ENCODE measurements around the gene MEIOSIN. TPM values are rescaled to one million over a fixed set of nuclear protein-coding genes. Genes with fewer than 3 reads are reported as not detected.

Gene MEIOSIN
- total and polyA plus RNA-seq, 9 of the 15 experiments (the other 6 are each of a cell fraction or from before 2014, with no cell fraction given): 0.06 to 2.0 (median 0.76) TPM

GRCh38 chr19:45765702-45766295 lies 32.6 kb downstream of the MEIOSIN start:
- intact Hi-C loops (cut with micrococcal nuclease) (no loop called here), in situ Hi-C loops (cut with MboI) (no loop called here)
- ChIA-PET POLR2A (no interaction called here), CTCF (ENCODE audit: low intra/inter-chr PET ratio) (no interaction called here)
- no peak for FAIRE-seq
- Histone ChIP-seq H3K79me2 (ENCODE audit: control insufficient read depth, insufficient read depth, low read length) (peaks cover 17% of the 10 kb centered on the region; the same call in 2 of the 3 replicates), H3K27me3 (ENCODE audit: control insufficient read depth in 2 of 2, insufficient read depth in 2 of 2, low read length in 2 of 2) (no peaks in the 10 kb centered on the region), H3K4me3 (no peak overlapping the region), H3K9me3 (replicated peaks; ENCODE audit: control insufficient read depth, insufficient read depth, low read depth, low read length) (no peaks in the 10 kb centered on the region), H3K9me1 (ENCODE audit: control insufficient read depth, insufficient read depth, low read length) (no peaks in the 10 kb centered on the region), H3K36me3 (ENCODE audit: control insufficient read depth, insufficient read depth, low read length) (no peaks in the 10 kb centered on the region; the same call in 2 of the 3 replicates), H3K9ac (ENCODE audit: insufficient read depth in 1 of 2, low read depth in 2 of 2, low read length in 2 of 2) (peak overlapping the region in 1 of 2 experiments; percentile 1; a peak in 1 of 4 replicates), H3K4me2 (ENCODE audit: insufficient read depth, low read length) (no peak overlapping the region), H3K27ac (ENCODE audit: extremely low read depth, low read depth, low read length) (no peak overlapping the region), H3K4me1 (replicated peaks in 1 of 2; ENCODE audit: control insufficient read depth in 2 of 2, insufficient read depth in 2 of 2, low read length in 2 of 2) (peaks cover 6 to 80% of the 10 kb centered on the region in 2 experiments; a peak in 4 of 5 replicates), H4K20me1 (replicated peaks; ENCODE audit: control insufficient read depth, insufficient read depth, low read length) (no peaks in the 10 kb centered on the region), H2AFZ (ENCODE audit: low read depth, low read length) (no peak overlapping the region)
- no peak for ATAC-seq
- BruUV-seq (replicated peaks): no TSS peak
- WGBS (ENCODE audit: insufficient coverage, low coverage, missing lambda C conversion rate): 85% methylated on average over 19 of the region's 23 CpGs
- DNase-seq (ENCODE audit: extremely low read depth in 1 of 4, low spot score in 3 of 4): no peak
- TF ChIP-seq KLF16 (IDR thresholded peaks at IDR 0.05) (no peak), C11orf30 (IDR thresholded peaks at IDR 0.05; ENCODE audit: low read depth) (no peak), SREBF1 (IDR thresholded peaks at IDR 0.05; ENCODE audit: borderline replicate concordance, low read depth, low read length) (no peak), SNRNP70 (optimal IDR thresholded peaks at IDR 0.05; ENCODE audit: low read depth, low read length) (no peak), MEF2A (IDR thresholded peaks at IDR 0.05; ENCODE audit: control insufficient read depth, low read depth, low read length) (no peak), ZC3H11A (IDR thresholded peaks at IDR 0.05; ENCODE audit: low read depth, low read length) (no peak), ZNF699 (CRISPR knock-in tag; IDR thresholded peaks at IDR 0.05; ENCODE audit: insufficient replicate concordance) (no peak), ZBTB33 (CRISPR knock-in tag; IDR thresholded peaks at IDR 0.05) (0 out of 2 replicates have a peak, but pooled peaks have one; percentile 31), LEF1 (IDR thresholded peaks at IDR 0.05) (no peak), MIER1 (IDR thresholded peaks at IDR 0.05; ENCODE audit: low read depth) (no peak), TSC22D4 (tag; IDR thresholded peaks at IDR 0.05) (no peak), TARDBP (IDR thresholded peaks at IDR 0.05) (no peak), ZNF24 (IDR thresholded peaks at IDR 0.05) (no peak)
- TF ChIP-seq, protein P1, sequence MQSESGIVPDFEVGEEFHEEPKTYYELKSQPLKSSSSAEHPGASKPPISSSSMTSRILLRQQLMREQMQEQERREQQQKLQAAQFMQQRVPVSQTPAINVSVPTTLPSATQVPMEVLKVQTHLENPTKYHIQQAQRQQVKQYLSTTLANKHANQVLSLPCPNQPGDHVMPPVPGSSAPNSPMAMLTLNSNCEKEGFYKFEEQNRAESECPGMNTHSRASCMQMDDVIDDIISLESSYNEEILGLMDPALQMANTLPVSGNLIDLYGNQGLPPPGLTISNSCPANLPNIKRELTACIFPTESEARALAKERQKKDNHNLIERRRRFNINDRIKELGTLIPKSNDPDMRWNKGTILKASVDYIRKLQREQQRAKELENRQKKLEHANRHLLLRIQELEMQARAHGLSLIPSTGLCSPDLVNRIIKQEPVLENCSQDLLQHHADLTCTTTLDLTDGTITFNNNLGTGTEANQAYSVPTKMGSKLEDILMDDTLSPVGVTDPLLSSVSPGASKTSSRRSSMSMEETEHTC (IDR thresholded peaks at IDR 0.05): no peak
- TF ChIP-seq, protein P2, sequence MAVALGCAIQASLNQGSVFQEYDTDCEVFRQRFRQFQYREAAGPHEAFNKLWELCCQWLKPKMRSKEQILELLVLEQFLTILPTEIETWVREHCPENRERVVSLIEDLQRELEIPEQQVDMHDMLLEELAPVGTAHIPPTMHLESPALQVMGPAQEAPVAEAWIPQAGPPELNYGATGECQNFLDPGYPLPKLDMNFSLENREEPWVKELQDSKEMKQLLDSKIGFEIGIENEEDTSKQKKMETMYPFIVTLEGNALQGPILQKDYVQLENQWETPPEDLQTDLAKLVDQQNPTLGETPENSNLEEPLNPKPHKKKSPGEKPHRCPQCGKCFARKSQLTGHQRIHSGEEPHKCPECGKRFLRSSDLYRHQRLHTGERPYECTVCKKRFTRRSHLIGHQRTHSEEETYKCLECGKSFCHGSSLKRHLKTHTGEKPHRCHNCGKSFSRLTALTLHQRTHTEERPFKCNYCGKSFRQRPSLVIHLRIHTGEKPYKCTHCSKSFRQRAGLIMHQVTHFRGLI (CRISPR knock-in tag; IDR thresholded peaks at IDR 0.05): no peak
- TF ChIP-seq, protein P3, sequence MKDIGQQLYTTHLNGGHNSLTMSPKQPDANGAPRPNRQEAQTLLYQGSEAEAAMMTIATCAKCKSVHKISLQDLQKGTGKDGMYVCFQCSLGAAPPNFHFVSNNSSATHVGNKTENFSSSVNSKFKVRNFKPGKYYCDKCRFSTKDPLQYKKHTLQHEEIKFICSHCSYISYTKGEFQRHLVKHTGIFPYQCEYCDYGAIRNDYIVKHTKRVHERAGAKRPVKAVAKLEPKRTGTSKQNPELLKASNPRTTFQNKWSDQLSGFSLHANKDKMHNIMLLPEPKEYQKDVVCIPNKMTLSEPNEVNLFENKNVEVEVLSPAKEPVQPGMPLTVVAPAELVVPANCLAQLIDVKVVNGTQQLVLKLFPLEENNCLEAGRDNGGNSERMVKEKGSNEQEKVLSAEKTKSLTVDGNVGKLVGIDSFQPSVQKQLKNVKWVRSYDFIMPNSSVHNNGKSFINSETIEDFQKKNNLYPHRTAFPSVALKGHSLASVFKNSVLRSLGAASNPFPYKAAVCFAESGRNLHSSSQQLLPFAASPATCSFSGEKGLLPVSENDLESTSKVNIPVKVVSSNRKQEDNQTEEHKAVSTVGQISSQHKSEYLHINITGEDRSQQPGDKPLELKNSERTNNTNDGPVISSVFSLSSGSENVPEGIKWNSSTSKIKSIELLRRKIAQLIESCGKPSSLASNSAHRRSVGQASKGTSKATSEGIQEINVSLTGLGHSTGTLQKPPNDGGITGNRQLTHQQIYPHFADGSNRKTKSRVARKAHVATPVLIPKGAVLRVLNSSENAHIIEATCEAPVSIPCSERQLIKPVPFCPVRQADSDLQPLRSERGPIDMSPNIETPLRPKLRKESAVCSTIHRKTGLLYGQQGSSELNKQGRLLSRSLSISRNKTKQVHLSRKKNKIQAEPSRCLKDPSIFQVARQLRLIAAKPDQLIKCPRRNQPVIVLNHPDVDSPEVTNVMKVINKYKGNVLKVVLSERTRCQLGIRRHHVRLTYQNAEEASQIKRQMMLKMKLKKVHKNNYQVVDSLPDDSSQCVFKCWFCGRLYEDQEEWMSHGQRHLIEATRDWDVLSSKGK (CRISPR knock-in tag; IDR thresholded peaks at IDR 0.05): no peak
